Umbilical cord (tissue), 2 donors: ENCODE results near the gene TATDN3. TPM values are rescaled to one million over a fixed set of nuclear protein-coding genes. Genes with fewer than 3 reads are reported as not detected.
A peak's percentile ranks its signal among the peaks of the same experiment; 100 is the strongest.
"Not testable (repeated sequence)": the region's sequence is repeated elsewhere in the genome, so short reads cannot be mapped to it uniquely, and the experiment has no call there.

Experiments
- DNase-seq: peaks from one replicate; pipeline ENCODE4 v3.0.0-alpha.2; 2015; ENCODE audit warnings: low spot score
- total RNA-seq: library from RNA; depleted of rRNA; stranded (reverse); fragments of >200 nt; gene quantifications from one replicate; pipeline ENCODE4 v1.2.3, GENCODE V29; 2014; ENCODE audit warnings: low replicate concordance; ENCODE audit not compliant: insufficient read depth

Gene TATDN3, protein sequence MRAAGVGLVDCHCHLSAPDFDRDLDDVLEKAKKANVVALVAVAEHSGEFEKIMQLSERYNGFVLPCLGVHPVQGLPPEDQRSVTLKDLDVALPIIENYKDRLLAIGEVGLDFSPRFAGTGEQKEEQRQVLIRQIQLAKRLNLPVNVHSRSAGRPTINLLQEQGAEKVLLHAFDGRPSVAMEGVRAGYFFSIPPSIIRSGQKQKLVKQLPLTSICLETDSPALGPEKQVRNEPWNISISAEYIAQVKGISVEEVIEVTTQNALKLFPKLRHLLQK
- total RNA-seq, result 51.0 TPM

DNA sequence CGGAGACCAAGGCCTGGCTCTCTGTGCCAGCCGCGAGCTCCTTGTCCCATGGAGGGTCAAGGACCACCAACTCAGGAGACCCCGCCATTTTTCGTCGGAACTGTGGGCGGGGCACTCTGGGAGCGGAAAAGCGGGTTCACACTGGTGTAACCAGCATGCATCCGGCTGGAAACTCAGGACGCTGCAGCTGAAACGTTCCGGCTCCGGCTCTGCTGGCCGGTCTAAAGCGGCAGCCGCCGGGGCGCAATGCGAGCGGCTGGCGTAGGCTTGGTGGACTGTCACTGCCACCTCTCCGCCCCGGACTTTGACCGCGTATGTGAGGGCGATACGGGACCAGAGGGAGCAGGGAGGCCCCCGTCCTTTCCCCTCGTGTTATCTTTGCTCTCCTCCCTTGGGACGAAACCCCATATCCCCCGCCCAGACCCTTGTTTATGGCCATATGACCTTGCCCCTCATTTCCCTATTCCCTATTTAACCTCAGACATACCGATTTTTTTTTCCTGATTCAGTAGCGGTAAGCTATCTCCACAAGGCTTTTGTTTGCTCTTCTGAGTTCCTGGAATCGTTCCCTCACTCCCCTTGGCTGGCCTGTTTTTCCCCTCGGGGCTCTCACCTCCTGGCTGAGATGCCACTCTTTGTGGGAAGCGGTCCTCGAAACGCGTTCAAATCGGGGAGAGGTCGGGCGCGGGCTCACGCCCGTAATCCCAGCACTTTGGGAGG is at the start of gene TATDN3, which contains the start of gene NSL1:
TSS of gene TATDN3 (plus strand) at position 219 of the 720 bp plus-strand sequence. CDS start at position 247, 28 bp downstream.
TSS of gene NSL1 (minus strand) at position 102 of the 720 bp plus-strand sequence. CDS start at position 88, 14 bp downstream.
- DNase-seq, result peak; percentile 93

DNA sequence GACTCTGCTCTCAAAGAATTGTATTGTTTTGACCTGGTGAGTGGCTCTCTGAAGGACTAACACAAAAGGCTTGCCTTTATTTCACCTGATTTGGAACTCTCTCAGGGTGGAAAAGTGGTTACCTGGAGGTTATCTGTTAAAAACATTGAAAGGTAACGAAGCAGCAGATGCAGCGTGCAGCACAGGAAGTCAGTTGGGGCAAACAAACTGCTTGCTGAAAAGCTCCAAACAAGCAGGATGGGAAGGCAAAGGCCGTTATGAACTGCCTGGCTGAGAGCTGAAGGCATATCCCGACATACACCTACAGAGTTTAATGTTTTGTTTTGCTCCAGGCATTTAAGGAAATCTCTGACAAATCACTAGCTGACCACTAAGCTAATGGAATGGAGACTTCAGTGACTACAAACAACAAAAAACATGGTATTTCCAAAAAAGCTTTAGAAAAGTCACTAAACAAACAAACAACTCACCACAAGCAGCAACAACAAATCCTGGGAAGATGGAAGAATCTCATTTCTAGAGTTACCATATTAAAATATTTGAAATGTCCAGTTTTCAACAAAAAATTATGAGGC is 47.7 kb upstream of the TATDN3 start:
- DNase-seq, result no peak

DNA sequence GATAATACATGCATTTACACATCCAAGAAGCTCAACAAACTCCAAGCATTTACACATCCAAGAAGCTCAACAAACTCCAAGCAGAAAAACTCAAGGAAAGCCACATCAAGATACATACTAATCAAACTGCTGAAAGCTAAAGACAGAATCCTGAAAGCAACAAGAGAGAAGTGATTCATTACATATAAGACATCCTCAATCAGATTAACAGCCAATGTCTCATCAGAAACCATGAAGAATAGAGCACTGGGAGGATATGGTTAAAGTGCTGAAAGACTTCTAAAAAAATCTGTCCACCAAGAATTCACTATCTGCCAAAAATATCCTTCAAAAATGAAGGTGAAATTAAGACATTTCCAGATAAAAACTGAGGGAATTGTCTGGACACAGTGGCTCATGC is 46.4 kb upstream of the TATDN3 start:
- DNase-seq, result no peak

DNA sequence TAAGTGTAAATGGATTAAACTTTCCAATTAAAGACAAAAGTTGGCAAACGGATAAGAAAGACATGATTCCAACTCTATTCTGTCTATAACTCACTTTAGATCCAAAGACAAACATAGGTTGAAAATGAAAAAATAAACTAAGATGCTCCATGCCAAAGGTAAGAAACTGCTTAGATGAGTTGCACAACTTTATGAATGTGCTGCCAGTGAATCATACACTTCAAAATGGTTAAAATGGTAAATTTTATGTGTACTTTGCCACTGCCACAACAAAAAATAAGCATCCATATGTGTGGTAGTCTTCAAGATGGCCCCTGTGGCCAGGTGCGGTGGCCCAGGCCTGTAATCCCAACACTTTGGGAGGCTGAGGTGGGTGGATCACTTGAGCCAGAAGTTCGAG is 45.1 kb upstream of the TATDN3 start:
- DNase-seq, result no peak

DNA sequence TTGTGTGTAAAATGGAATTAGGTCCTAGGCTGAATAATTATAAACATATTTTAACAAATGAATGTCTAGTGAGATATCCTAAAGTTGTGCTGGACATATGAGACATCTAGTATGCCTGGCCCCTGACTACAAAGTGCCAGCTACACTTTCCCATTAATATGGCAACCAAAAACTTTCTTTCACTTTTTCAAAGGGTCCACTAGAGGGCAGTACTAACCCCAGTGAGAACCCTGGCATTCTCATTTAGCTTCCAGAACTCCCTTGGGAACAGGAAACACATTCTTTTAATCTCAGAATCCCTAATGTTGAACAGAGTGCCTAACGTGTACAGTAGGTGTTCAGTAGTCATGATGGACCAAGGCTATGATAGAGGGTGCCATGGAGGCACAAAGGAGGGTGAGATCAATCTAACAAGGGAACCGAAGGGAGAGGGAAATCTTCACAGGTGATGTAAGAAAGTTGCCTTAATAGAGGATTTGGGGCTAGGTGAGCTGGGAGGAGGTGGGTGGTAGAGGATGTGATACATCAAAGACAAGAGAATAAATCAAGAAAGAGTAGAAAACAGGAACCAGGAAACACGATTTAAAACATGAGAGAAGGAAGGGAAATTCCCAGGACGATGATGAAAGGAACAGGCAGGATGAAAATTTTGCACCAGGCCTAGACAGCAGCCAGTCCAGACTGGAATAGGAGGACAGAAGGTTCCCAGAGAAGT is 41.7 kb upstream of the TATDN3 start:
- DNase-seq, result peak; percentile 55

DNA sequence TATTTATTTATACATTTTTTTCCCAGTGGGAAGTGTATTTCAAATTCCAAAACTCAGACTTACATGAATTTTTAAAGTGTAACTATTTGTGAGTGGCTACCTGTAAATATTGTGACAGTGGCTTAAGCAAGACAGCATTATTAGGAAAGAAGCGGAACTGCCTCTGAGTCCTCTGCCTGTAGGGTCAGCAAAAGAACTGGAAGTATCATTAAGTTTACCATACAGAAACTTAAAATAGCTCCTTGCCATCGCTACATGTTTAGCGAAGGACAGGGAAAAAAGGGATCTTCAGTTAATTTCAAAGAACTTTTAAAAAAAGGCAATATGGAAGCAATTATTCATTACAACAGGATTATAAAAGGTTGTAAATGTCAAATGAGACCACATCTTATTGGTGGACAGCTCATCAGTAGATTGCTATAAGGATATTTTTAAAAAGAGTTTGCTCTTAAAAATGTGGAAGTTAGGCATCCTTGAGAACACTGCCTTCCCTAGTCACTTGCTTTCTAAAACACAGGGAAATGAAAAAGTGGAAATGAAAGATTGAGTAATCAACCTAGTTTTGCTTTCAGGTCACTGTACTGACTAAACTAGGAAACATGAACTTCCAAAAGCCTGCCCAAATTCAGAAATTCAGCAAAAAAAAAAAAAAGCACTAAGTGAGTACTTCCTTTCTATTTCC is 39.3 kb upstream of the TATDN3 start:
- peak; percentile 42 for DNase-seq

DNA sequence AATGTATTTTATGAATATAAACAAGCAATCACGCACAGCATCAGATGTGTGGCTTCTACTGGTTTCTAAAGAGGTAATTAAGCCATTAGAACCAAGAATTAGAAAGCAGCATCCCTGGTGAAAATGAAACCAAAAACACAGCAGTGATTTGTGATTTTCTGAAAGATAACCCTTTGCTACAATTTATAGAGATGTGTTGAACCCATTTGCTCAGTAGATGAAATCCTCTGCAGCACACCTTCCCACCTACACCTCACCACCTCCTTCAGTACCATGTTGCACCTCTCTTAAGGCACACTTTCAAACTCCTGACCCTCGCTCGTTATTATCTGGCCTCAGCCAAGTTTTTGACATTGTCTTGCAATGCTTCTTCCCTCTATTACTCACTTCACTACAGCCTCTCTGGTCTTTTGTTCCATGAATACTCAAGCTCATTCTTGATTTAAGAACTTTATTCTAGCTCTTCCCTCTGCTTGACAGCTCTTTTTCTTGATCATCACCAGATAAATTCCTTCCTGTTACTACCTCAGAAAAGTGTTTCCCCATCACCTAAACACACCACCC is 38.7 kb upstream of the TATDN3 start:
- no peak for DNase-seq

DNA sequence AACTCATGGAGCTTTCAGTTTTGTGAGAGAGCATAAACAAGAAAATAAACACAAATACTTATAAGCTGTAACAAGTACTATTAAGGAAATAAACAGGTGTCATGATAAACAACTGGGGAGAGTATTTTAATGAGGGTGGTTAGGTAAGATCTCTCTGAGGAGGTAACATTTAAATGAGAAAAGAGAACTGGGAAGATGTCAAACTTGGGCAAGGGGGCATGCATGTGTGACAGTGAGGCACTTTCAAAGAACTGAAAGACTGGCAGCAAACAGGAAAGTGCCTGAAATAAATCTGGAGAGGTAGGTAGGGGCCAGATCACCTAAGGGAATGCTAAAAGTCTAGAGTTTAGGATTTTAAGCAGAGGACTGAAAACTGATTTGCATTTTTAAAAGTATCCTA is 37.9 kb upstream of the TATDN3 start:
- DNase-seq, result no peak

DNA sequence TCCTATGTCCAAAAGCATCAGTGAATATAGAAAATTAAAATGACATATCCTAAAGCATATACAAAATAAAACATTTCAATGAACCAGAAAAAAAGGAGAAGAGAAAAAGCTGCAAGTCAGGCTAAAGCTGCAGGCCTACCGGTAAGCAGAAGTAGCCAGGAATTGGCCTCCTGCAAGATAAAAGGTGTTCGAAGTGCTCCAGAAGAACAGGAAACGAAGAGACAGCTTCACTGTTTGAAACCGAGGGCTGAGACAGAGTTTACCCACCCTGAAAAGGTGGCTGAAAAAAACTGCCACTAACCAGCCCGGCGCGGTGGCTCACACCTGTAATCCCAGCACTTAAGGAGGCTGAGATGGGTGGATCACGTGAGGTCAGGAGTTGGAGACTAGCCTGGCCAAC is 37.5 kb upstream of the TATDN3 start:
- no peak for DNase-seq

DNA sequence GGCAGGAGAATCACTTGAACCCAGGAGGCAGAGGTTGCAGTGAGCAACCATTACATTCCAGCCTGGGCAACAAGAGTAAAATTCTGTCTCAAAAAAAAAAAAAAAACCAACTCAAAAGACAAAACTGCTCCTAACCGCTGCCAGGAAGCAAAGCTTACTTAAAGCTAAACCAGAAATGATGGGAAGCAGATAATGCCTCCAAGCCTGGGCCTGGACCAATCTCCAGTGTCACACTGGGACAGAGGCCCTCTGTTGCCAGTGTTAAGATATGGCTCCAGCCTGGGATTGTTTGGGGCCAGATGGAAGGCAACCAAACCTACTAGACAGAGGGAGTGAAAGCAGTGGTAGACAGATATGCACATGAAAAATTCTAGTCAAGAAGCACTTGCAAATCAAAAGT is 37.0 kb upstream of the TATDN3 start:
- peak; percentile 6 for DNase-seq

DNA sequence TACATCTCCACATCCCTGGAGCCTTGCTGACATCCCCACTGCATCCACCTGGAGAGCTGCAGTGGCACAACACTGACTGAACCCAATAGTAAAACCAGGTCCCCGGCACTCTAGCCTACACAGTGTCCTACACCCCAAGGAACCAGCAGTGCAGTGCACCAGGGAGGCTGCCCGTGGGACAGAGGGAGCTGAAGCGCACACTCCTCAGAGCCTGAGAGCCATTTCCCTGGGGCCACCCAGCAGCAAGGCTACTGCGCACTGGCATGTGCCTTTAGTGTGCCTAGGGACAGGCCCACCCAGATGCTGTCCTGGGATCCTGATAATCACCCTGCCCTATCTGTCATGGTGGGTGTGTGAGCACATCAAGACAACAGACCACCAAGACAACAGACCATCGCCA is 32.0 kb upstream of the TATDN3 start:
- DNase-seq, result no peak

DNA sequence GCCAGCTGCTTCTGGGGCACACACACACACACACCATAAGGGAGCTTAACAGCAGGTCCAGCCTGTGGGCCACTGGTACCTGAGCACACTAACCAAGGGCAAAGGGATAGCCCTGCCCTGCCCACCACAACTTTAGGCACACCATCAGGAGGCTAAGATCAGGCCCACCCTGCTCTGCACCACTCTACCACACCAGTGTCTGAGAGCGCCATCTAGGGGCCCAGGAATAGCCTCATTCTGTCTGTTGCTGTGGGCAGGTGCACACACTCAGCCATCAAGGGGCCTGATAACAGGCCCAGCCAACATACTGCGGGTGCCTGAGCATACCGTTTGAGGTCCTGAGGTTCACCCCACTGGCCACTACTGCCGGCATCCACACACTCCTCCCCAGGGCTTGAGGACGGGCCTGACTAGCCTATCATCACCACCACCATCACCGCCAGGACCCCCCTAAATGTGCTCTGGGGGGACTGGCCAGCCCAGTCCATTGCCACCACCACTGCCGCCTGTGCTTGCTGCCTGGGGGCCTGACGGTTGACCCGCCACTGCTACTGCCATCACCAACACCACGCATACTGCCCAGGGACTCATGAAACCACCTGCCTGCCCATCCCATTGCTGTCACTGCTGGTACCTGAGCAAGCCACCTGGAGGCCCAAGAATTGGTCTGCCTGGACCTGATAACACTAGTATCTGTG is 31.4 kb upstream of the TATDN3 start:
- DNase-seq, result no peak

DNA sequence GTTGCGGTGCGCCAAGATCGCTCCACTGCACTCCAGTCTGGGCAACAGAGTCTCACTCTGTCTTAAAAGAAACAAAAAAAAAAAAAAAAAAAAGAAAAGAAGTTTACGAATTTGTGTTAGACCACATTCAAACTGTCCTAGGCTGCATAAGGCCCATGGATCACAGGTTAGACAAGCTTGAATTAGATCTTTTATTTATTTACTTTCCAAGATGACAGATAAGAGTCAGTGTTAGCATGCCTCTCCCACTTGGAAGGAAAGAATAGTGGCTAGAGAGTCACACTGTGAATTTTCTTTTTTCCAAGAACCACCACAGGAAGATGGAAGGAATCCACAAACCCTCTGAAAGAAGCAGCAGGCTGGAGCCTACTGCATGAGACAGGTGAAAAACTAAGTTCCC is 29.5 kb upstream of the TATDN3 start:
- DNase-seq, result no peak

DNA sequence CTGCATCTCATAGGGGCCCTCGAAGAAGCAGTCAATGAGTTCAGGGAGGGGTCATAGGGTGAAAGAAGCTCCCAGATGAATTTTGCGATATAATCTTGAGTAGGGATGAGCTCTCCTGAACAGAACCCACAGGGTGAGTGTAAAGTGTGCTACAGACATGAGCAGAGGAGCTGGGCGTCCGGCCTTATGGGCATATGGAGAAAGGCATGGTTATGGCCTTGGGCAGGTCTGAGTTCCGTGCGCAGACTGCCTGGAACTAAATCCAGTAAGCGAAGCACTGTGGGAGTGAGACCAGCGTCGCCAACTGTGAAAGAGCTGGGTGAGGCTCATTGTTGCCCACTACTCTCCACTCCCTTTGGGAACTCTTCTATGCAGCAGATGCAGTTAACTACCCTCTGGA is 28.9 kb upstream of the TATDN3 start:
- no peak for DNase-seq

DNA sequence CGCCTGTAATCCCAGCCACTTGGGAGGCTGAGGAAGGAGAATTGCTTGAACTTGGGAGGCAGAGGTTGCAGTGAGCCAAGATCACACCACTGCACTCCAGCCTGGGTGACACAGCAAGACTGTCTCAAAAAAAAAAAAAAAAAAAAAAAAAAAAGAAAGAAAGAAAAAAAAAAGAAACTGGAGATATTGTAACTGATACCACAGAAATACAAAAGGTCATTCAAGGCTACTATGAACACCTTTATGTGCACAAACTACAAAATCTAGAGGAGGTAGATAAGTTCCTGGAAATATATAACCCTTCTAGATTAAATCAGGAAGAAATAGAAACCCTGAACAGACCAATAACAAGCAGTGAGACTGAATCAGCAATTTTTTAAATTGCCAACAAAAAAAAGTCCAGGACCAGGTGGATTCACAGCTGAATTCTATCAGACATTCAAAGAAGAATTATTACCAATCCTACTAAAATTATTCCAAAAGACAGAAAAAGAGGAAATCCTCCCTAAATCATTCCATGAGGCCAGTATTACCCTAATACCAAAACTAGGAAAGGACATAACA is 26.9 kb upstream of the TATDN3 start:
- DNase-seq, result not testable (repeated sequence)

DNA sequence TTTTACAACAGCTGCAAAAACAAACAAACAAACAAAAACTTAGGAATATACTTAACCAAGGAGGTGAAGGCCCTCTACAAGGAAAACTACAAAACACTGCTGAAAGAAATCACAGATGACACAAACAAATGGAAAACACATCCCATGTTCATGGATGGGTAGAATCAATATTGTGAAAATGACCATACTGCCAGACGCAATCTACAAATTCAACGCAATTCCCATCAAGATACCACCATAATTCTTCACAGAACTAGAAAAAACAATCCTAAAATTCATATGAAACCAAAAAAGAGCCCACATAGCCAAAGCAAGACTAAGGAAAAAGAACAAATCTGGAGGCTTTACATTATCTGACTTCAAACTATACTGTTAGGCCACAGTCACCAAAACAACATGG is 24.9 kb upstream of the TATDN3 start:
- not testable (repeated sequence) for DNase-seq

DNA sequence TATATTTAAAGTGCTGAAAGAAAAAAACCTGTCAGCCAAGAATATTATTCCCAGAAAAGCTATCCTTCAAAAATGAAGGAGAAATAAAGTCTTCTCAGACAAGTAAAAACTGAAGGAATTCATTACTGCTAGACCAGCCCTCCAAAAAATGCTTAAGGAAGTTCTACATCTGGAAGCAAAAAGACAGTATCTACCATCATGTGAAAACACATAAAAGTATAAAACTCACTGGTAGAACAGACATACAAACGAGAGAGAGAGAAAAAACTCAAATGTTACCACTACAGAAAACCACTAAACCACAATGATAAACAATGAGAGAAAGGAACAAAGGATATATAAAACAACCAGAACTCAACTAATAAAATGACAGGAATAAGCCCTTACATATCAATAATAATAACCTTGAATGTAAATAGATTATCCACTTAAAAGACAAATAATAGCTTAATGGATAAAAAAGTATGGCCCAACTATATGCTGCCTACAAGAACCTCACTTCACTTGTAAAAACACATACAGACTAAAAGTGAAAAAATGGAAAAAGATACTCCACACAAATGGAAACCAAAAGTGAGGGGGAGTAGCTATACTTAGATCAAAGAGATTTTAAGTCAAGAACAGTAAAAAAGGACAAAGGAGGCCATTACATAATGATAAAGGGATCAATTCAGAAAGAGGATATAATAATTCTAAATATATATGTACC is 22.1 kb upstream of the TATDN3 start:
- no peak for DNase-seq

DNA sequence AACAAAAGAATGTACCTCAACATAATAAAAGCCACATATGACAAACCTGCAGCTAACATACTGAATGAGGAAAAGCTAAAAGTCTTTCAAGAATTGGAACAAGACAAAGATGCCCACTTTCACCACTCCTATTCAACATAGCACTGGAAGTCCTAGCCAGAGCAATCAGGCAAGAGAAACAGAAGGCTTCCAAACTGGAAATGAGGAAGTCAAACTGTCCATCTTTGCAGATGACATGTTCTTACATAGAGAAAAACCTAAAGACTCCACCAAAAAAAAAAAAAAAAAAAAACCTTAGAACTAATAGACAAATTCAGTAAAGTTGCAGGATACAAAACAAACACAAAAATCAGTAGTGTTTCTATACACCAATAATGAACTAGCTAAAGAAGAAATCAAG is 20.4 kb upstream of the TATDN3 start:
- DNase-seq, result no peak

DNA sequence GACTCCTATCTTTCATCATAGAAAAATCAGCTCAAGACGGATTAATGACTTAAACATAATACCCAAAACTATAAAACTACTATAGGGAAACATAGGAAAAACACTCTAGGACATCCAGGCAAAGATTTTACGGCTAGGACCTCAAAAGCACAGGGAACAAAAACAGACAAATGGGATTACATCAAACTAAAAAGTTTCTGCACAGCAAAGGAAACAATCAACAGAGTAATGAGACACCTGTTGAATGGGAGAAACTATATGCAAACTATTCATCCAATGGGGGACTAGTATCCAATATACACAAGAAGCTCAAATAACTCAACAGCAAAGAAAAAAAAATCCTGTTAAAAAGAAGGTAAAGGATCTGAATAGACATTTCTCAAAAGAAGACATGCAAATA is 18.7 kb upstream of the TATDN3 start:
- no peak for DNase-seq

DNA sequence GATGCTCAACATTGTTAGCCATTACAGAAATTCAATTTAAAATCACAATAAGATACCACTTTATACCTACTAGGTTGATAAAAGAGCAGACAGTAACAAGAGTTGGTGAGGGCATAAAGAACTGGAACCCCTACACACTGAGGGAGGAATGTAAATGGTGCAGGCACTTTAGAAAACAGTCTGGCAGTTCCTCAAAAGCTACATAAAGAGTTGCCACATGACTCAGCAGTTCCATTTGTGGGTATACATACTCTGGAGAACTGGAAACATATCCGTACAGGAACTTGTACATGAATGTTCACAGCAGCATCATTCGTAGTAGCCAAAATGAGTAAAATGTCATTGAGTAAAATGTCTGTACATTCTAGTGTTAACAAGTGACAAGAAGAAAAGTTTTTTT is 17.1 kb upstream of the TATDN3 start:
- peak; percentile 30 for DNase-seq
